Jurkat, Clone E6-1 (cell line): Measurements from ENCODE around the gene RAB11FIP3.
"Not testable (repeated sequence)": the region's sequence is repeated elsewhere in the genome, so short reads cannot be mapped to it uniquely, and the experiment has no call there.

Experiments used
- DNase-seq: peaks from one replicate; pipeline ENCODE4 v3.0.0-alpha.2; 2011; ENCODE audit warnings: low read depth, low spot score
- H3K4me3 ChIP-seq: 2 replicates; pipeline ENCODE4 v1.5.1; 2011; ENCODE audit warnings: mild to moderate bottlenecking, low read length, control low read depth, moderate library complexity

Gene RAB11FIP3

GRCh38 chr16:503150-504071 is 78.0 kb downstream of the RAB11FIP3 start:
- no peak overlapping the region for H3K4me3 ChIP-seq
- DNase-seq, result no peak

GRCh38 chr16:505479-506245 is 80.2 kb downstream of the RAB11FIP3 start:
- DNase-seq, result no peak
- H3K4me3 ChIP-seq, result no peak overlapping the region

- DNase-seq, result no peak
- H3K4me3 ChIP-seq, result no peak overlapping the region
These were observed 80.7 kb downstream of the RAB11FIP3 start for GRCh38 chr16:506246-506546.

- not testable (repeated sequence) for DNase-seq, H3K4me3 ChIP-seq
These were observed 82.1 kb downstream of the RAB11FIP3 start for GRCh38 chr16:507527-507926.

- no peak for DNase-seq
These were observed 82.5 kb downstream of the RAB11FIP3 start for GRCh38 chr16:507996-508395.

GRCh38 chr16:508884-509736 is 83.7 kb downstream of the RAB11FIP3 start:
- DNase-seq, result no peak
- H3K4me3 ChIP-seq, result no peak overlapping the region

More at GRCh38 chr16:507996-508395, 82.5 kb downstream of the RAB11FIP3 start:
- H3K4me3 ChIP-seq, result no peak overlapping the region

- H3K4me3 ChIP-seq, result no peak overlapping the region
- no peak for DNase-seq
These were observed 84.8 kb downstream of the RAB11FIP3 start for GRCh38 chr16:510066-510825.

- H3K4me3 ChIP-seq, result no peak overlapping the region
These were observed 87.4 kb downstream of the RAB11FIP3 start for GRCh38 chr16:512802-513201.

GRCh38 chr16:513950-514349 is 88.5 kb downstream of the RAB11FIP3 start:
- DNase-seq, result no peak
- H3K4me3 ChIP-seq, result no peak overlapping the region

More at GRCh38 chr16:512802-513201, 87.4 kb downstream of the RAB11FIP3 start:
- no peak for DNase-seq

- no peak for DNase-seq
- H3K4me3 ChIP-seq, result no peak overlapping the region
These were observed 89.9 kb downstream of the RAB11FIP3 start for GRCh38 chr16:515175-515938.

- DNase-seq, result no peak
- no peak overlapping the region for H3K4me3 ChIP-seq
These were observed 90.4 kb downstream of the RAB11FIP3 start for GRCh38 chr16:515939-516226.

GRCh38 chr16:516301-516700 is 90.9 kb downstream of the RAB11FIP3 start:
- no peak overlapping the region for H3K4me3 ChIP-seq
- DNase-seq, result no peak

GRCh38 chr16:518858-519257 is 93.4 kb downstream of the RAB11FIP3 start:
- no peak for DNase-seq
- no peak overlapping the region for H3K4me3 ChIP-seq

GRCh38 chr16:519425-519824 is 94.0 kb downstream of the RAB11FIP3 start:
- no peak for DNase-seq
- H3K4me3 ChIP-seq, result no peak overlapping the region

GRCh38 chr16:519841-520687 is 94.6 kb downstream of the RAB11FIP3 start:
- H3K4me3 ChIP-seq, result no peak overlapping the region
- no peak for DNase-seq

GRCh38 chr16:520847-521246 is 95.4 kb downstream of the RAB11FIP3 start:
- no peak for DNase-seq
- H3K4me3 ChIP-seq, result no peak overlapping the region

GRCh38 chr16:521381-522210 is 96.1 kb downstream of the RAB11FIP3 start:
- DNase-seq, result no peak
- no peak overlapping the region for H3K4me3 ChIP-seq
